ENCODE data around the gene RFX1. TPM values are rescaled to one million over a fixed set of nuclear protein-coding genes. Genes with fewer than 3 reads are reported as not detected.

Gene RFX1
- total RNA-seq, 6 experiments from 2014 or later = 2.5 to 9.3 (median 5.7) TPM

GRCh38 chr19:13935765-13936510 is 70.2 kb downstream of the RFX1 start:
- Histone ChIP-seq H3K27ac (no peak overlapping the region), H3K4me1 (no peaks in the 10 kb centered on the region), H3K4me3 (no peak overlapping the region), H3K9me3 (no peaks in the 10 kb centered on the region), H3K27me3 (no peaks in the 10 kb centered on the region), H3K36me3 (no peaks in the 10 kb centered on the region)
- WGBS (ENCODE audit: insufficient coverage, low coverage, low lambda C conversion rate, missing lambda C conversion rate) = 67% methylated on average over 1 of the region's 22 CpGs
- no peak for DNase-seq
- TF ChIP-seq POLR2A (IDR thresholded peaks at IDR 0.05) (no peak), CTCF (IDR thresholded peaks at IDR 0.05) (no peak)
- intact Hi-C loops (cut with DNase I) = no loop called here
- no peak for ATAC-seq

GRCh38 chr19:13934785-13935109 is 71.4 kb downstream of the RFX1 start:
- intact Hi-C loops (cut with DNase I) = no loop called here
- TF ChIP-seq POLR2A (IDR thresholded peaks at IDR 0.05) (no peak), CTCF (IDR thresholded peaks at IDR 0.05) (no peak)
- Histone ChIP-seq H3K27me3 (no peaks in the 10 kb centered on the region), H3K4me3 (no peak overlapping the region), H3K9me3 (no peaks in the 10 kb centered on the region), H3K27ac (no peak overlapping the region), H3K4me1 (no peaks in the 10 kb centered on the region), H3K36me3 (no peaks in the 10 kb centered on the region)
- 100% methylated on average over 1 of the region's 2 CpGs for WGBS (ENCODE audit: insufficient coverage, low coverage, low lambda C conversion rate, missing lambda C conversion rate)
- ATAC-seq = no peak
- DNase-seq = no peak

- H3K9me3 ChIP-seq = no peaks in the 10 kb centered on the region
- H3K27me3 ChIP-seq = no peaks in the 10 kb centered on the region
- no peak overlapping the region for H3K27ac ChIP-seq
- DNase-seq (no peak), ATAC-seq (no peak)
- WGBS (ENCODE audit: insufficient coverage, low coverage, low lambda C conversion rate, missing lambda C conversion rate) = 86% methylated on average over 8 of the region's 42 CpGs
- no peaks in the 10 kb centered on the region for H3K4me1 ChIP-seq
- TF ChIP-seq POLR2A (IDR thresholded peaks at IDR 0.05) = no peak
- TF ChIP-seq CTCF (IDR thresholded peaks at IDR 0.05) = no peak
- intact Hi-C loops (cut with DNase I) = no loop called here
- no peak overlapping the region for H3K4me3 ChIP-seq
- no peaks in the 10 kb centered on the region for H3K36me3 ChIP-seq
These were observed 73.2 kb downstream of the RFX1 start for GRCh38 chr19:13932911-13933393.

GRCh38 chr19:13932149-13932637 is 73.9 kb downstream of the RFX1 start:
- Histone ChIP-seq H3K4me1 (no peaks in the 10 kb centered on the region), H3K4me3 (no peak overlapping the region), H3K9me3 (no peaks in the 10 kb centered on the region), H3K27ac (no peak overlapping the region), H3K27me3 (no peaks in the 10 kb centered on the region), H3K36me3 (peaks cover 0 to 2% (median 0%) of the 10 kb centered on the region in 4 donors)
- no peak for TF ChIP-seq CTCF (IDR thresholded peaks at IDR 0.05)
- no peak for TF ChIP-seq POLR2A (IDR thresholded peaks at IDR 0.05)
- no peak for DNase-seq
- 89% methylated on average over 6 of the region's 6 CpGs for WGBS (ENCODE audit: insufficient coverage, low coverage, low lambda C conversion rate, missing lambda C conversion rate)
- no peak for ATAC-seq
- intact Hi-C loops (cut with DNase I) = no loop called here
